GM18907 (cell line): ENCODE measurements around the gene OTOG.

ENCODE experiments used
- ATAC-seq: cut with Tn5 transposase; IDR thresholded peaks from one replicate; pipeline ENCODE4 v1.9.1; 2021; ENCODE audit warnings: mild to moderate bottlenecking, moderate library complexity; ENCODE audit not compliant: unreplicated experiment

Gene OTOG

GRCh38 chr11:17560281-17561110, 13.4 kb downstream of the OTOG start:
- ATAC-seq, result no peak

GRCh38 chr11:17561111-17561415, 14.0 kb downstream of the OTOG start:
- ATAC-seq, result no peak

GRCh38 chr11:17561526-17561925, 14.5 kb downstream of the OTOG start:
- no peak for ATAC-seq

GRCh38 chr11:17563231-17563646, 16.2 kb downstream of the OTOG start:
- no peak for ATAC-seq

- ATAC-seq, result no peak
Observed at GRCh38 chr11:17563961-17564686, 17.1 kb downstream of the OTOG start.

- no peak for ATAC-seq
Observed at GRCh38 chr11:17564687-17565042, 17.6 kb downstream of the OTOG start.

GRCh38 chr11:17568944-17569343, 21.9 kb downstream of the OTOG start:
- no peak for ATAC-seq

- ATAC-seq, result no peak
Observed at GRCh38 chr11:17570034-17570433, 23.0 kb downstream of the OTOG start.

- ATAC-seq, result no peak
Observed at GRCh38 chr11:17571431-17572358, 24.6 kb downstream of the OTOG start.

GRCh38 chr11:17572359-17572690, 25.3 kb downstream of the OTOG start:
- ATAC-seq, result no peak

- ATAC-seq, result no peak
Observed at GRCh38 chr11:17572791-17573460, 25.9 kb downstream of the OTOG start.

- ATAC-seq, result no peak
Observed at GRCh38 chr11:17573526-17573925, 26.5 kb downstream of the OTOG start.

- no peak for ATAC-seq
Observed at GRCh38 chr11:17574141-17575091, 27.4 kb downstream of the OTOG start.

- ATAC-seq, result no peak
Observed at GRCh38 chr11:17575431-17576425, 28.7 kb downstream of the OTOG start.

- ATAC-seq, result no peak
Observed at GRCh38 chr11:17578296-17578695, 31.2 kb downstream of the OTOG start.

- ATAC-seq, result no peak
Observed at GRCh38 chr11:17578958-17579357, 31.9 kb downstream of the OTOG start.

GRCh38 chr11:17579451-17579850, 32.4 kb downstream of the OTOG start:
- no peak for ATAC-seq

GRCh38 chr11:17580271-17580670, 33.2 kb downstream of the OTOG start:
- ATAC-seq, result no peak
